Measurements from ENCODE around the gene MFAP5.
A peak's percentile ranks its signal among the peaks of the same experiment; 100 is the strongest.

Gene MFAP5, protein sequence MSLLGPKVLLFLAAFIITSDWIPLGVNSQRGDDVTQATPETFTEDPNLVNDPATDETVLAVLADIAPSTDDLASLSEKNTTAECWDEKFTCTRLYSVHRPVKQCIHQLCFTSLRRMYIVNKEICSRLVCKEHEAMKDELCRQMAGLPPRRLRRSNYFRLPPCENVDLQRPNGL

DNA sequence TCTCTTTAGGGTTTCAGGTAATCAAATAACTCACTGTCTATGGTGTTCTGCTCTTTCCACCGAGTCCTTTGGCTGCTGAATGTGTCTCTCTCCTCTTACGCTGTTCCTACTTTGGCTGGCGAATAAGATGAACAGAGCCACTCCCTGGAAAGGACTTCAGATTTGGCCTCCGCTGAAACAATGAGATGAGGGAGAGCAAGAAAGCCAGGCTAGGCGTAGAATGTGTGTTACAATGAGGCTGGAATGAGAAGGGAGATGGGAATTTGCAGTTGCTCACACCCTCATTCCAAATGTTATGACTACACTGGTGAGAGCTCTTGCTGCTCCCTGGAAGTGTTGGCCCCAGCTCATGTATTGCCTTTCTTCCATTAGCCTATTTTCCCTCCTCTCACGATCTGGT lies at the start of gene MFAP5:
TSS of gene MFAP5 (minus strand) at position 234 of the 400 bp plus-strand sequence. CDS start 722 bp downstream, outside the sequence.
- DNase-seq, result no peak

DNA sequence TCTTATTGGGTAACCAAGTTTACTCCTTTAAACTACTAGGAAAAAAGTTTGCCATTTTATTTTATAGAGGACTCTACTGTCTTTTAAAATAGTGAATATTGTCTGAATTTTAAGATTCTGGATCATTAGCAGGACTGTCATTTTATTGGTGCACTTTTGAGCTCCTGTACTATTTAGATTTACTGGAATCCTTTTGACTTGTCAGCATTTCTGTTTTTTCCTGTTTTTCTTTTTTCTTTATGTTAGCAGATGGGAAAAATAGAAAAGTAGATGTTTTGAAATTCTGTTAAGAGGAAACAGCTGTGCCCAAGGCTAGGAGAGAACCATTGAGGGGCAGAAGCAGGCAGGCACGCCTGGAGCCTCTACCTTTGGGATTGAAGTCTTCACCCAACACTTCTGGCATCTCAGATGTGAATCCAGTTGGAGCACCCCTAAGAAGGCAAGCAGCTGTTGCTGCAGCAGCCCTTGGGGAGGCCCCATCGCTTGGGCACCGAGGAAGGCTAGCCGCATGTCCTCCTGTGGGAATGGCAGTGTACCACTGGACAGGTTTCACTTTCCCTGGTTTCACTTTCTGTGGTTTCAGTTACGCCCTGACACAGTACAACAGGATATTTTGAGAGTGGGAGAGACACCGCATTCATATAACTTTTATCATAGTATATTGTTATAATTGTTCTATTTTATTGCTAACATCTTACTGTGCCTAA lies 46.7 kb upstream of the MFAP5 start:
- no peak for DNase-seq

DNA sequence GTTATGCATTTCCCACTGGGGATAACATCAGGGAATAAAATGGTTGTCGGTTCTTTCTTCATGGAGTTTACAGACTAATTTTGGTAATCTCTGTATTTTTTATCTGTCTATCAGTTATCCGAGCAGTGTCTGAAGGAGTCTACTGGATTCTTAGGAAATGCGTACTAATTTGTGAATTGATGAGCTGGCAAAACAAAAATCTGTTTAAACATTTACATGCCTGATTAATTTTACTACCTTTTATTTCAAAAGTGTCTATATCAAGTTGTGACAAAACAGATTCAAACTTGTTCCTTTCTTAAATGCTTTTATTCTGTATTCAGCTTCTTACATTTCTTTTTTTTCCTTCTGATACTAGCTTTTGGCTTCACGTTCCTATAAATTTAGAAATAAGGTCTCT lies 39.5 kb upstream of the MFAP5 start:
- no peak for DNase-seq

DNA sequence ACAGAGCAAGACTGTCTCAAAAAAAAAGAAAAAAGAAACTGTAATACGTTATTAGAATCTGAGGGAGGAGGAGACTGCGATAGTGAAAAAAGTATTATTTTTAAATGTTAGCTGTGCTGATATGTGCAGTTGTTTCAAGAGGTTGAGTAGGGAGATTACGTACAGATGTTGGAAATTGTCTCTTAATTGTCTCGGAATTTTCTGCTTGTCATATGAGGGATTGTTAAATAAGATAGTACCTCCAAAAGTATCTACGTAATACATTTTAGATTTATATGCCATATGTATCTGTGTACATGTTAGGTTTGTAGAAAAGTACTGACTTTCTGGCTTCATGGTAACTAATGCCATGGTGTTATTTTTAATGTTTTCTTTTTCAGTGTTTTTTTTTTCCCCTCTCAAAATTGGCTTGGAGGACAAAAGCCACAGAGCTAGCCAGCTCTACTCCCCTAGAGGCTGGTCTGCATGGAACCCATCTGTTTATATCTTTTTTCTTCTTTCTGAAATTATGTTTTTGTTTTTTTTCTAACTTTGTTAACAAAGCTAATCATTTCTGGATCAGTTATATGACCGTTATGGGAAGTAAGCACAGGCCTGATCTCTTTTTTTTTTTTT lies 38.5 kb upstream of the MFAP5 start:
- no peak for DNase-seq

DNA sequence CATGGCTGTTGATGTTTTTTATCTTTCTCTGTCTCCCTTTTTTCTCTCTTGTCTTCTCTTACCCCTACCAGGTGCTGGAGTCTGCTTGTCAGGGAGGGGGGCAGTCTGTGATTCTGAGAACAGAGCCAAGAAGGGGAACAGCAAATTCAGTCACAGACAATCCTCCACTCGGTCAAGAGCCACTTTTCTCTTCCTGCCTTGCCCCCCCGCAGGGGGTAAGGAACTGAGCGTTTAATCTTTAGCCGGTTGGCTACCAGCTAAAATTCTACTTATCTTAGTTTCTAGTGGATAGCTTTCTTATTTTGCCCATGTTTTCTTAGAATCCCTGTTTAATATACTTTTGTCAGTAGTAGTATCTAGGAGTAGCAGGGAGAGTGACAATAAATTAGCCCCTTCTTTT lies 37.1 kb upstream of the MFAP5 start:
- no peak for DNase-seq

DNA sequence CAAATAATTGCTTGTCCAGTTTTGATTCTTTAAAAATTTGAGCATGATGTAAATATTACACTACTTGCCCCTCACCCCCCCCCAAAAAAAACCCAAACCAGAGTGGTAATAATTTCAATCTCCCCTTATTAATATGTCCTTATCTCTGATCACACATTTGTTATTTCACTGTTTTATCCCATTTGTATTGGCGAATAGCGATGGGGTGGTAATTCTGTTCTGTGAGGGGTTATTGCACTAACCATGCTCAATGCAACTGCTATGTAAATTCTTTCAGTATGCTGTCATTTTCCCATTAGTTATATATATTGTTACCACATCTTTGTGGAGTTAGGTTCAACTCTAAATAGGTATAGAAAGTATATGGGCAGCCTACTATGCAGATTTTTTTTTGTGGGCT lies 36.3 kb upstream of the MFAP5 start:
- no peak for DNase-seq

DNA sequence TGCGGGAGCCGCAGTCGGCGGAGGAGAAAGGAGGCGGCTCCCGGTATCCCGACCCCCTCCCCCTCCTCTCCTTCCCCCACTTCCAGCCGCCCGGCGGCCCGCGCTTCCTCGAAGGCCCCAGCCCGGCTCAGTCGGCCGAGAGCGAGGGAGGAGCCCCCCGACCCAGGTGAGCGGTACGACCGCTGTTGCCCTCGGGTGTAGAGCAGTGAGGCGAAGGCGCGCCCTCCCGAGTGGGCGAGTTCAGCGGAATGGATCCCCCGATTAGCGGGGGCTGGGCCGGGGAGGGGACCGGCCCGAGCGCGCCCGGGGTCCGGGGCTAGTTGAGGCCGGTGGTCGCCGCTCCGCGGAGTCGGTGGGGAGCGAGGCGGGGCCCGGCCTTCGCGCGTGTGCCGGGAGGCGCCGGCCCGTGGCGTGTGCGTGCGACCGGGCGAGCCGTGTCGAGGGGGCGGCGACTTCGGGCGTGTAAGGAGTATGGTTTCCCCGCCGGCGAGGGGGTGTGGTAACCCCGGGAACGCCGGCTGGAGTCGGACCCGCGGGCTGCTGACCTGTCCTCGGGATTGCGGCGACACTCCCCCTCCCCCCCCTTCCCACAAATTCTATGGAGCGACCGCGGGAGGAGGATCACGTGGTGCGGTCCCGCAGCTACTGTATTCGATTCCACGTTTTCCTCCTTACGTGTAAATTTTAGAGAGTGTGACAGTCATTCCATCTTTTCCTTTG lies 35.7 kb upstream of the MFAP5 start:
- peak; percentile 60 for DNase-seq

DNA sequence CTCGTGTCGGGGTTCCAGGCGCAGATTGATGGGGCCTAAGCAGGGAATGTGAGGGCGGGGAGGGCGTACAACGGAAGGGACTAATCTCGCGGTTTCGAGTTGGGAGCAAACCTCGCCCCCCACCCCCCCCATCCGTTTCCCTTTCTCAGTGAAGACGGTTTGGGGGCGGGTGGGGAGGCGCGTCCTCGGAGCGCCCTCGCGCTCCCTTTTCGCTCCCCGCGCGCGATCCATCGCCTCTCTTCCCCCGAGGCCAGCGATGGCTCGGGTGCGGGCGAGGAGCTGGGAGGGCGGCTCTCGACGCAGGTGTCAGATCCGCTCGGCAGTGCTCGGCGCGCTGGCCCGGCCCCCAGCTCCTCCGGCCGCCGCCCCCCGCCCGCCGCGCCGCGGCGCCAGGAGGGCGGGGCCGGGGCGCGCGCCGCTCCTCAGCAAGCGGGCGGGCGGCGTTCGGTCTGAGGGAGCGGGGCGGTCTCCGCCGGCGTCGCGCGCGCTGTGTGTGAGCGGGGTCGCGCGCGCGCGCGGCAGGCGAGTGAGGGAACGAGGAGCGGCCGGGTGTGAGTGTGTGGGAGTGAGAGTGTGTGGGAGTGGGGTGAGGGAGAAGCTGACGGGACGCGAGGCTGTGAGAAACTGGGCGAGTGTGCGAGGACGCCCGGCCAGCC lies 35.0 kb upstream of the MFAP5 start, which contains the start of gene RIMKLB:
TSS of gene RIMKLB (plus strand) at position 516 of the 656 bp plus-strand sequence. CDS start 15,876 bp downstream, outside the sequence.
- DNase-seq, result peak; percentile 80

DNA sequence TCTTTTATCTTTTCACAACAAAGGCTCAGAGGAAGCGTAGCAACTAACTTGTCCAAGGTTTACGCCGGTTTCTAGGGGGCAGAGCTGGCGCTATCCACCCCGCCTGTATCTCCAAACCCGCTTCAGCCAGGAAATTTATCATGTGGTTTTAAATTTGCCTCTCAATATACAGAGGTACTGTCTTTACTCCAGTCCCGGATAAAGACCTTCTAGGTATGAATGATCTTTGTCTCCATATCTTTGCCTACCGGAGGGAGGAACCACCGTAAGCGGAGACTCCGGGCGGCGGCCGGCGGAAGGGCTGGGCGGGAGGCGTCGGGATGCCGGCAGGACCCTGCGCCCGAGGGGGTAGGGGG lies 34.5 kb upstream of the MFAP5 start:
- DNase-seq, result no peak

DNA sequence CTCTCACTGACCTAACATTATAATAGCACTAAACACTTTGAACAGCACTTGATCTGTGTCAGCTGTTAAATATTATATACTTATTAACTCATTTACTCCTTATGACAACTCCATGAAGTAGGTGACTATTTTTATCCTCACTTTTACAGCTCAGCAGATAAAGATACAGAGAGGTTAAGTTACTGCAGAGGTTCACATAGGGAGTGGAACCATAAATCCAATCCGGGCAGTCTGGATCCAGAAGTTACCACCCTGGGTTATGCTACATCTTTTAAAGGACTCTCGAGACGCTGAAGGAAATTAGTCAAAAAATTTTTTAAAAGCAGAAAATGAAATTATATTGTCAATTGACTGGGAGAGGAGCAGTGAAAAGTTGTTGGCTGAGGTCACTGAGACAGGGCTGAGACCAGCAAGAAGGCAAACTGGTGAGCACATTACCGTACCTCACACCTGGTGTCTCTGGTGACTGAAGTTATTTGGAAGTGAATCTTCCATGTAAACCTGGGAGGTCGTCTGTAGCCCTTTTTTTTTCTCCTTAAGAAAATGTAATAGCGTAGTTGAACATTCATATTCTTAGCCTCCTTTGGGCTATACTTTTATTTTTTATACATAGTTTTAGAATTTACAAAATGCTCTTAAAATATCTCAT lies 33.9 kb upstream of the MFAP5 start:
- no peak for DNase-seq

DNA sequence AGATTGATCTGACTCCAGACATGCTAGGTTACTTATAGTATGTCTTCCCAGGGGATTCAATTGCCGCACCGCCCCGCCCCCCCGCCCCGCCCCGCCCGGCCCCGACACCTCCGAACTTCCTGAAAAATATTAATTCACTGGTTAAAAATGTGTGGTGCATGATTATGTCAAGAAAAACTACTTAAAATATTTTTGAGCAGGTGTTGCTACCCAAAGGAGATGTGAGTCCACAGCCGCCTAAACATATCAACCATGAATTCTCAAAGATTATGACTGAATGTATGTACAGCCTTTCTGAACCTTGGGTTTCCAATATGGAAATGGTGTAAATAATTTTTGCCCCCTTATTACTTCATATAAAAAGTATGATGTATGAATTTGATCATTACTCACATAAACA lies 32.5 kb upstream of the MFAP5 start:
- no peak for DNase-seq

DNA sequence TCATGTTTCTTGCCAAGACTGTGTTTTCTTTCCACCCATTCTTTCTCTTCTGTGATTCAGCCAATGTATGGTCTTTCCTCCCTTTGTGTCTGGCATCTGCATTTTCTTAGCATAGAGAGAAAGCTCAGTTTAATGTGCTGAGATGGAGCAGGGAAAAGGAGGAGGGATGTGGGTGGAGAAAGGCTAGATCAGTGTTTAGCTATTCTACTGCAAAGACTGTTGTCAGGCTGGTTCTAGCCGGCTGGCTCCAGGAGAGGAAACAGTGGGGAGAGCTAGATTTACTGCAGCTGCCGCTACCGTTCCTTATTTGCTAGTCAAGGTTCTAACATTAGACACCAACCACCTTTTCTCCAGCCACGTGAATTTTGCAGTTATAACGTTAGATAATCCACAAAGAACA lies 29.9 kb upstream of the MFAP5 start:
- no peak for DNase-seq

DNA sequence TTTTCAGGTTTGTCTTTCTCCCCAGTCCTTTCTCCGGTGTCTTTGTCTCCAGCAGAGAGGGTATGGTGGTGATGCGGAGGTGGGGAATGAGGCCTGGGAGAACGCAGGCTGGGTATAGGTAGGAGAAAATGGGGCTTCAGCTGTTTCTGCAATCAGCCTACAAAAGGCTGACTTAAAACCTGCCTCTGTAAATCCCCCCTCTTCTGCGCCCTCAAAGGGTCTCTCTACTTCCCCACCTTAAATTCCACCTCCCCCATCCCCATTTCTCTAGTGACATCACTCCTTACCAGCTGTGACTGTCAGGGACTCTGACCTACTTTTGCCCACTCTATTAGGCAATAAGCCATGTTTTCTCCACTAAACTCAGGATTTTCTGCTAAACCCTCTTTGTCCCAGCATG lies 27.1 kb upstream of the MFAP5 start:
- no peak for DNase-seq

DNA sequence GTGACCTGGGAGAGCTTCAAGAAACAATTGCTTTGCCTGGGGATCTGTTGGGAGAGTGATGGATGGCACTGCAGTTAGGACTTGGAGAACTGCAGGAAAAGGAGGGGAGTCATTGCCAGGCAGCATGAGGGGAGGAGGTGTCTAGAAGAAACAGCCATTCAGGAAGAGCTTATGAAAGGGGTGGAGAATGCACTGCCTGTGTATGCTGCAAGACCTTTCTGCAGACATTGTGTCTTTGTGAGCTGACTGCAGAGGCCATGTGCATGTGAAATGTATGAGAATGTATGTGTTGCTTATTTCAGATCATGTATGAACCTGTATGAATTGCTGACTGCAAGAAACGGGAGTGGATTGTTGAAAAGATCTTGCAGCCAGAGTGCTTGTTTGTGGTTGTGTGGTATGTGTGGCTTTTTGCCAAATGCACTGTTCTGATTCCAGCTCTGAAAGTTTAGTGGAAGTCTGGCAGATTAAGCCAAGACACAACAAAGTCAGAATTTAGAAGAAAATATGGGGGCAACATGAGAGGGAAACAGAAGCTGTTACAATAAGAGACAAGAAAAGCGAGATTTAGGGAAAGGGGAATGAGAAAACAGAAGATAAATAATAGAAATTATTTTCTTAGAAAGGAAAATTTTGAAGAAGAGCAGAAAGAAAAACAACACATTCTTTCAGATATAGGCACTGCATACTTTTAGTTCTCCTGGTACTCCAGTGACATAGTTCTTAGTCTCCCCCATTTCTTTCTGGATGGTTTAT lies 25.4 kb upstream of the MFAP5 start:
- DNase-seq, result no peak

DNA sequence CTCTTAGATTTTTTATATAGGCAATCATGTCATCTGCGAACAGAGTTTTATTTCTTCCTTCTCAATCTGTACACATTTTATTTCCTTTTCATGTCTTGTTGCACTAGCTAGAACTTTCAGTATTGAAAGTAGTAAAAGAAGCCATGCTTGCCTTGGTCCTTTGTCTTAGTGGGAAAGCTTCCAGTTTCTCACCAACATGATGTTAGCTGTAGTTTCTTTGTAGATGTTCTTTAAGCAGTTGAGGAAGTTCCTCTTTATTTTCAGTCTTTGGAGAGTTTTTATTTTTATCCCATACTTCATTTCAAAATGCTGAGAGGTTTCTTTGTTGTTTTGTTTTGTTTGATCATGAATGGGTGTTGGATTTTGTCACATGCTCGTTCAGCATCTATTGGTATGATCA lies 22.4 kb upstream of the MFAP5 start:
- DNase-seq, result no peak

DNA sequence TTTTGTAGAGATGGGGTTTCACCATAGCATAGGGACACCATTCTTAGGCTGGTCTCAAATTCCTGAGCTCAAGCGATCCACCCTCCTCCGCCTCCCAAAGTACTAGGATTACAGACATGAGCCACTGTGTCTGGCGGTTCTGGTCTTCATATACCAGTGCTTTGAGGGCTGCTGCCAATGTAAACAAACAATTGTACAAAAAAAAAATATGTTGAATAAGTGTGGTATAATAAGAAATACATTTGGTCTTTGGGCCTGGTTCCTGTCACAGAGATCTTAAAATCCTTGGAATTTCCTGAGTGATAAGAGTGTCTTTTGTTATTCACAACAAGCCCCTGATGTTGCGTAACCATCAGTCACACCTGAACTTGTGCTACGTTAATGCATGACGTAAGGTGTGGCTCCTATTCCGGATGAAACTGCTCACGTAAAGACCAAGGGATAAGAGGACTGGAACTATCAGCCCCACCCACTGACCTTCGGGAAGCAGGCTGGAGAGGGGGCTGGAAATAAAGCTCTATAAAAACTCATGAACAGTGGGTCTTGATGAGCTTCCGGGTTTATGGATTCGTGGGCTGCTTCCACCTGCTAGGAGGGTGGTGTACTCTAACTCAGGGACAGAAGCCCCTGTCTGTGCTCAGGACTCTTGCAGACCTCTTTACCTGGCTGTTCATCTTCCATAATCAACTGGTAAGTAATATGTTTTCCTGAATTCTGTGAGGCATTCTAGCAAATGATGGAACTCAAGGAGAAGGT lies 18.7 kb upstream of the MFAP5 start:
- DNase-seq, result no peak

DNA sequence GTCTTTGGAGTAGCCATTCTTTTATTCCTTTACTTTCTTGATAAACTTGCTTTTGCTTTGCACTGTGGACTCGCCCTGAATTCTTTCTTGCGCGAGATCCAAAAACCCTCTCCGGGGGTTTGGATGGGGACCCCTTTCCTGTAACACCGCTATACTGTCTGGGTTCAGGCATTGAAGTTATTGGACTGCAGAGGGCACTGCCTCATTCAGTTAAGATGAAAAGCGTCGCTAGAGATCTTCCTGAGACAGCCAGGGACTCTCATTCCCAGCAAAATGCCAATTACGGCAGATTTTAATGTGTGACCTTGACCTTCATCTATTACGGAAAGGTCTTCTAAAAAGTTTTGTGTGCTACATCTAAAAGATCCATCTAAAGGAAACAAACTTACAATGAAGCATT lies 17.9 kb upstream of the MFAP5 start:
- no peak for DNase-seq

DNA sequence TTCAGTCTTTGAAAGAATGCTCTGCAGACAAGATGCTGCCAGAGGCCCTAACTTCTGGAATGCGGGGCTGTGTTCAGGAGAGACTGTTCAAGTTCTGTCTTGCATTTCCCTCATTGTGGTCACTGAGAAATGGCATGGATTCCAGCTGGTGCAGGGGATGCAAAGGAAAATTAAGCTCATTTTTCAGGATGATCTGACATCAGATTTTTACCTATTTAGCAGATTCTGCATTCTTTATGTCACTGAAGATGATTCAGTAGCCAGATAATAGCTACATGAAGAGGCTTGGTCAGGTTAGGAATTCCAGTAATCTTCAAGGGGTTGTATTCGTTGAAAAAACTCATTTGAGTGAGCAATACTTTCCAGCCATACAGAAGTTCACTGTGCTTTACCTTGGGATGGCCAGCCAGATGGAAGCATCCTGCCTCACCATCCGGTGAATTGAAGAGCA lies 16.1 kb upstream of the MFAP5 start:
- DNase-seq, result no peak

DNA sequence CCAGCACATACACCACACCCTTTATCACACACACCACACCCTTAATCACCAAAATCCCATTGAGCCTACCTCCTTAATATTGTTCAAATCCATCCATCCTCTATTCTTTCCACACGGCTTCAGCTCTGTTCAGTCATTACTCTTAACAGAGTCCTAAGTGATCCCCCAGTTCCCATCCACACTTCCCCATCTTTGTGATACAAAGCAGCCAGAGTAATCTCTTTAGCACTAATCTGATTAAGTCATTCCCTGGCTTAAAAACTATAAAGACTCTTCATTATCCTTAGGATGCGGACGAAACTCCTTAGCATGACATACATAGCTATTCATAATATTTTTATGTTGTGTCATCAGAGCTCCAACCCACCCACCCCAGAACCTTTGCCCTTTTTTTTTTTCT lies 14.7 kb upstream of the MFAP5 start:
- no peak for DNase-seq

DNA sequence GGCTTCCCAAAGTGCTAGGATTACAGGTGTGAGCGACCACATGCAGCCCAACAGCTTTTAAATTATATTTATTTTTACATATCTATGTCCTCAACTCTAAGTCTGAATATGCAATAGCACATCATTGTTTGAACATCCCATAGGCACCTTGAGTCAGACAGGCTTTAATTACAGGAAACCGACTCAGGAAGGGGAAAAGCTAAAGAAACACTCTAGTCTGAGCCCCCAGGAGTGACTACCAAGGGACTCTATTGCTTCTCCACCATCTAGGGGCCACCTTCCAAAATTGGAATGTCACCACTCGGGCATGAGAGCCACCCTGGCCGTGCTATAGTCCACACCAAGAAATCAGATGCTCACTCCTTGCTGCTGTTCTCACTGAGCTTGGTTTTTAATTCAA lies 14.0 kb upstream of the MFAP5 start:
- DNase-seq, result no peak

DNA sequence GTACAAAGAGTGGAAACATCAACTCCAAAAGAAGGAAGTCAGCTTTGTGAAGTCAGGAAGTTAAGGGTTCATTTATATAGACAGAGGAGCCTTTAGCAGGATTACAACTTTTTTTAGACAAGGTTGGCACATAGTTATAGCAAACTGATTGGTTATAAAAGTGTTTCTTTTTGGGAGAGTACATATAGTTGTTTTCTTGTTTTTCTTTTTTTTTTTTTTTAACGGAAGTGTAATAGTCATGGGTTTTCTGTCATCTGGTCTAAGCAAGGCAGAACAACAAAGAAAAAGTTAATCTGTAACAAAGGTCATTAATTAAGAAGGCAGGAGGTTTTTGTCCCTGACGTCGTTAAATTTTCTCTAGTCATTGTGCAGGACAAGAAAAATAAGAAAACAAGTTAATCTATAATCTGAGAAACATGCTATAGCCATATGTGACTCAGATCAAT lies 13.0 kb upstream of the MFAP5 start:
- no peak for DNase-seq
